Panc1 (cell line): ENCODE data around the gene CHCHD3.

Experiments used
- TCF7L2 ChIP-seq: IDR thresholded peaks from 2 replicates; pipeline ENCODE4 v1.6.1; 2011; ENCODE audit warnings: mild to moderate bottlenecking, low read depth, low read length, inconsistent platforms
- TF ChIP-seq, protein P1 (sequence below): fragments of 450-650 bp; IDR thresholded peaks from 2 replicates; pipeline ENCODE4 v1.5.1; 2017; ENCODE audit warnings: mild to moderate bottlenecking

DNA sequence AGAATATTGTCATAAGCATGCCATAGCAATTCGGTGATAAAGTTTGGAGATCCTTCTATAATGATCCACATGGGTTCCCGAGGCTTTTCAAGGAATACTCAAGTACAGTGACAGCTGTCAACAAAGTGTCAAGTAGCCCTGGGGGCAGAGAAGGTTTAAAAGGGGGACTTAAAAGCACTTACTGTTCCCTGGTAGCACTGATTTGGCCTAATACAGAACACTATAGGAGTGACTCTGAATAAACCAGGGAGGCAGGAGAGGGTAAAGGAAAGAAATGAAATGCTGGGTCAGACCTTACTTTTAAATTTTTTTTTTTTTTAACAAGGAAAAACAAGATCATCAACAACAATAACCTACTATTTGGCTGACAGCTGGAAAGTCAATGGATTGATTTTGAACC is 20.1 kb downstream of the CHCHD3 start:
- TF ChIP-seq, protein P1, sequence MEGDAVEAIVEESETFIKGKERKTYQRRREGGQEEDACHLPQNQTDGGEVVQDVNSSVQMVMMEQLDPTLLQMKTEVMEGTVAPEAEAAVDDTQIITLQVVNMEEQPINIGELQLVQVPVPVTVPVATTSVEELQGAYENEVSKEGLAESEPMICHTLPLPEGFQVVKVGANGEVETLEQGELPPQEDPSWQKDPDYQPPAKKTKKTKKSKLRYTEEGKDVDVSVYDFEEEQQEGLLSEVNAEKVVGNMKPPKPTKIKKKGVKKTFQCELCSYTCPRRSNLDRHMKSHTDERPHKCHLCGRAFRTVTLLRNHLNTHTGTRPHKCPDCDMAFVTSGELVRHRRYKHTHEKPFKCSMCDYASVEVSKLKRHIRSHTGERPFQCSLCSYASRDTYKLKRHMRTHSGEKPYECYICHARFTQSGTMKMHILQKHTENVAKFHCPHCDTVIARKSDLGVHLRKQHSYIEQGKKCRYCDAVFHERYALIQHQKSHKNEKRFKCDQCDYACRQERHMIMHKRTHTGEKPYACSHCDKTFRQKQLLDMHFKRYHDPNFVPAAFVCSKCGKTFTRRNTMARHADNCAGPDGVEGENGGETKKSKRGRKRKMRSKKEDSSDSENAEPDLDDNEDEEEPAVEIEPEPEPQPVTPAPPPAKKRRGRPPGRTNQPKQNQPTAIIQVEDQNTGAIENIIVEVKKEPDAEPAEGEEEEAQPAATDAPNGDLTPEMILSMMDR = no peak
- TF ChIP-seq TCF7L2 = no peak
